ENCODE data around the gene C6orf132. TPM values are rescaled to one million over a fixed set of nuclear protein-coding genes. Genes with fewer than 3 reads are reported as not detected.

Gene C6orf132
- total and polyA plus RNA-seq, 10 of the 15 experiments (the other 5 are each of a cell fraction or from before 2014, with no cell fraction given): 0.04 to 0.05 TPM; not detected in 8

GRCh38 chr6:42095776-42096541 is 46.5 kb downstream of the C6orf132 start:
- no peaks in the 10 kb centered on the region for H4K20me1 ChIP-seq (ENCODE audit: control insufficient read depth, insufficient read depth)
- no peak overlapping the region for H3K27ac ChIP-seq (ENCODE audit: control insufficient read depth, insufficient read depth)
- RAD21 ChIA-PET (ENCODE audit: unreplicated experiment): no interaction called here
- in situ Hi-C loops (cut with MboI): no loop called here
- H3K36me3 ChIP-seq (ENCODE audit: control insufficient read depth in 2 of 2, insufficient read depth in 2 of 2, low read length in 1 of 2): no peaks in the 10 kb centered on the region
- CTCF ChIA-PET: interaction anchor here (0.6 to 1.8 kb wide), 3 partner anchors 8 to 120 kb away, joined by 3 to 6 read pairs (median 4); no protein-coding TSS in a partner anchor
- DNase-seq (ENCODE audit: low read depth, low spot score) (no peak), ATAC-seq (0 out of 3 replicates have a peak, but pooled peaks have one; percentile 18), FAIRE-seq (no peak)
- H3K4me2 ChIP-seq (ENCODE audit: control insufficient read depth, insufficient read depth): no peak overlapping the region
- H3K9me3 ChIP-seq (replicated peaks; ENCODE audit: control insufficient read depth, insufficient read depth, low read length): no peaks in the 10 kb centered on the region
- H3K9ac ChIP-seq (ENCODE audit: control insufficient read depth, insufficient read depth, low read length): no peak overlapping the region
- SMC1A ChIA-PET (ENCODE audit: uncharacterized antibody, unreplicated experiment): no interaction called here
- H3K79me2 ChIP-seq (ENCODE audit: control insufficient read depth, insufficient read depth, low read length): no peaks in the 10 kb centered on the region
- H2AFZ ChIP-seq (ENCODE audit: control insufficient read depth, low read depth, low read length): no peak overlapping the region
- H3K27me3 ChIP-seq (replicated peaks in 1 of 2; ENCODE audit: control insufficient read depth in 2 of 2, insufficient read depth in 2 of 2, low read length in 1 of 2): no peaks in the 10 kb centered on the region; a peak in 1 of 4 replicates
- no peaks in the 10 kb centered on the region for H3K4me1 ChIP-seq (ENCODE audit: control insufficient read depth, insufficient read depth, low read length)
- POLR2A ChIA-PET: no interaction called here
- no TSS peak for BruUV-seq (replicated peaks)
- 51% methylated on average over 10 of the region's 10 CpGs for WGBS (ENCODE audit: insufficient coverage, insufficient replicate concordance, low lambda C conversion rate, missing lambda C conversion rate)
- intact Hi-C loops (cut with micrococcal nuclease; ENCODE audit: unreplicated experiment): no loop called here
- H3K4me3 ChIP-seq: no peak overlapping the region
- TF ChIP-seq ZBED1 (IDR thresholded peaks at IDR 0.05; ENCODE audit: borderline replicate concordance) (no peak), CBX5 (IDR thresholded peaks at IDR 0.05; ENCODE audit: low read depth) (no peak), HDAC6 (IDR thresholded peaks at IDR 0.05; ENCODE audit: unreplicated experiment) (no peak), POLR2AphosphoS5 (IDR thresholded peaks at IDR 0.05; ENCODE audit: low read length) (no peak), SPI1 (IDR thresholded peaks at IDR 0.05; ENCODE audit: borderline replicate concordance, insufficient read depth, low read depth, low read length) (no peak), NR2C2 (IDR thresholded peaks at IDR 0.05; ENCODE audit: borderline replicate concordance, control insufficient read depth, insufficient read length, low read depth) (no peak), POU2F2 (IDR thresholded peaks at IDR 0.05; ENCODE audit: borderline replicate concordance, low read depth, low read length) (no peak), SP1 (IDR thresholded peaks at IDR 0.05; ENCODE audit: low read depth, low read length) (no peak), RB1 (IDR thresholded peaks at IDR 0.05; ENCODE audit: borderline replicate concordance) (no peak), LARP7 (IDR thresholded peaks at IDR 0.05) (no peak), RCOR1 (conservative IDR thresholded peaks at IDR 0.05; ENCODE audit: low read depth, low read length) (no peak), SKIL (IDR thresholded peaks at IDR 0.05; ENCODE audit: low read depth, poor library complexity, severe bottlenecking) (no peak), TAF1 (IDR thresholded peaks at IDR 0.05; ENCODE audit: borderline replicate concordance, low read depth, low read length) (no peak), SIN3A (IDR thresholded peaks at IDR 0.05; ENCODE audit: low read depth, low read length) (no peak), ZSCAN29 (IDR thresholded peaks at IDR 0.05) (no peak)
- TF ChIP-seq, protein P1, sequence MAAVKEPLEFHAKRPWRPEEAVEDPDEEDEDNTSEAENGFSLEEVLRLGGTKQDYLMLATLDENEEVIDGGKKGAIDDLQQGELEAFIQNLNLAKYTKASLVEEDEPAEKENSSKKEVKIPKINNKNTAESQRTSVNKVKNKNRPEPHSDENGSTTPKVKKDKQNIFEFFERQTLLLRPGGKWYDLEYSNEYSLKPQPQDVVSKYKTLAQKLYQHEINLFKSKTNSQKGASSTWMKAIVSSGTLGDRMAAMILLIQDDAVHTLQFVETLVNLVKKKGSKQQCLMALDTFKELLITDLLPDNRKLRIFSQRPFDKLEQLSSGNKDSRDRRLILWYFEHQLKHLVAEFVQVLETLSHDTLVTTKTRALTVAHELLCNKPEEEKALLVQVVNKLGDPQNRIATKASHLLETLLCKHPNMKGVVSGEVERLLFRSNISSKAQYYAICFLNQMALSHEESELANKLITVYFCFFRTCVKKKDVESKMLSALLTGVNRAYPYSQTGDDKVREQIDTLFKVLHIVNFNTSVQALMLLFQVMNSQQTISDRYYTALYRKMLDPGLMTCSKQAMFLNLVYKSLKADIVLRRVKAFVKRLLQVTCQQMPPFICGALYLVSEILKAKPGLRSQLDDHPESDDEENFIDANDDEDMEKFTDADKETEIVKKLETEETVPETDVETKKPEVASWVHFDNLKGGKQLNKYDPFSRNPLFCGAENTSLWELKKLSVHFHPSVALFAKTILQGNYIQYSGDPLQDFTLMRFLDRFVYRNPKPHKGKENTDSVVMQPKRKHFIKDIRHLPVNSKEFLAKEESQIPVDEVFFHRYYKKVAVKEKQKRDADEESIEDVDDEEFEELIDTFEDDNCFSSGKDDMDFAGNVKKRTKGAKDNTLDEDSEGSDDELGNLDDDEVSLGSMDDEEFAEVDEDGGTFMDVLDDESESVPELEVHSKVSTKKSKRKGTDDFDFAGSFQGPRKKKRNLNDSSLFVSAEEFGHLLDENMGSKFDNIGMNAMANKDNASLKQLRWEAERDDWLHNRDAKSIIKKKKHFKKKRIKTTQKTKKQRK (IDR thresholded peaks at IDR 0.05; ENCODE audit: low read depth, low read length): no peak
- TF ChIP-seq, protein P2, sequence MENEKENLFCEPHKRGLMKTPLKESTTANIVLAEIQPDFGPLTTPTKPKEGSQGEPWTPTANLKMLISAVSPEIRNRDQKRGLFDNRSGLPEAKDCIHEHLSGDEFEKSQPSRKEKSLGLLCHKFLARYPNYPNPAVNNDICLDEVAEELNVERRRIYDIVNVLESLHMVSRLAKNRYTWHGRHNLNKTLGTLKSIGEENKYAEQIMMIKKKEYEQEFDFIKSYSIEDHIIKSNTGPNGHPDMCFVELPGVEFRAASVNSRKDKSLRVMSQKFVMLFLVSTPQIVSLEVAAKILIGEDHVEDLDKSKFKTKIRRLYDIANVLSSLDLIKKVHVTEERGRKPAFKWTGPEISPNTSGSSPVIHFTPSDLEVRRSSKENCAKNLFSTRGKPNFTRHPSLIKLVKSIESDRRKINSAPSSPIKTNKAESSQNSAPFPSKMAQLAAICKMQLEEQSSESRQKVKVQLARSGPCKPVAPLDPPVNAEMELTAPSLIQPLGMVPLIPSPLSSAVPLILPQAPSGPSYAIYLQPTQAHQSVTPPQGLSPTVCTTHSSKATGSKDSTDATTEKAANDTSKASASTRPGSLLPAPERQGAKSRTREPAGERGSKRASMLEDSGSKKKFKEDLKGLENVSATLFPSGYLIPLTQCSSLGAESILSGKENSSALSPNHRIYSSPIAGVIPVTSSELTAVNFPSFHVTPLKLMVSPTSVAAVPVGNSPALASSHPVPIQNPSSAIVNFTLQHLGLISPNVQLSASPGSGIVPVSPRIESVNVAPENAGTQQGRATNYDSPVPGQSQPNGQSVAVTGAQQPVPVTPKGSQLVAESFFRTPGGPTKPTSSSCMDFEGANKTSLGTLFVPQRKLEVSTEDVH (IDR thresholded peaks at IDR 0.05; ENCODE audit: low read depth, partially characterized antibody): no peak

All from GM12878 (cell line).